ENCODE results near the gene GPR17.

The GPR17 gene

GRCh38 chr2:127650785-127651380 is 4.9 kb downstream of the GPR17 start:
- Histone ChIP-seq H3K27me3 (ENCODE audit: control insufficient read depth, insufficient read depth, low read length) (no peaks in the 10 kb centered on the region), H3K9me3 (ENCODE audit: control insufficient read depth, low read length) (no peaks in the 10 kb centered on the region), H3K36me3 (ENCODE audit: control insufficient read depth, insufficient read depth, low read length) (no peaks in the 10 kb centered on the region), H3K9ac (ENCODE audit: low read length) (no peak overlapping the region), H3K4me3 (ENCODE audit: low read length) (no peak overlapping the region), H3K4me1 (ENCODE audit: control insufficient read depth, insufficient read depth, low read length) (no peaks in the 10 kb centered on the region)

DNA sequence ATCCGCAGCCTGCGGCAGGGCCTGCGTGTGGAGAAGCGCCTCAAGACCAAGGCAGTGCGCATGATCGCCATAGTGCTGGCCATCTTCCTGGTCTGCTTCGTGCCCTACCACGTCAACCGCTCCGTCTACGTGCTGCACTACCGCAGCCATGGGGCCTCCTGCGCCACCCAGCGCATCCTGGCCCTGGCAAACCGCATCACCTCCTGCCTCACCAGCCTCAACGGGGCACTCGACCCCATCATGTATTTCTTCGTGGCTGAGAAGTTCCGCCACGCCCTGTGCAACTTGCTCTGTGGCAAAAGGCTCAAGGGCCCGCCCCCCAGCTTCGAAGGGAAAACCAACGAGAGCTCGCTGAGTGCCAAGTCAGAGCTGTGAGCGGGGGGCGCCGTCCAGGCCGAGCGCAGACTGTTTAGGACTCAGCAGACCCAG is 5.4 kb downstream of the GPR17 start:
- no peak overlapping the region for H3K4me3 ChIP-seq (ENCODE audit: low read length)
- H3K9me3 ChIP-seq (ENCODE audit: control insufficient read depth, low read length) = no peaks in the 10 kb centered on the region
- no peak overlapping the region for H3K9ac ChIP-seq (ENCODE audit: low read length)
- no peaks in the 10 kb centered on the region for H3K27me3 ChIP-seq (ENCODE audit: control insufficient read depth, insufficient read depth, low read length)
- H3K36me3 ChIP-seq (ENCODE audit: control insufficient read depth, insufficient read depth, low read length) = no peaks in the 10 kb centered on the region
- no peaks in the 10 kb centered on the region for H3K4me1 ChIP-seq (ENCODE audit: control insufficient read depth, insufficient read depth, low read length)

DNA sequence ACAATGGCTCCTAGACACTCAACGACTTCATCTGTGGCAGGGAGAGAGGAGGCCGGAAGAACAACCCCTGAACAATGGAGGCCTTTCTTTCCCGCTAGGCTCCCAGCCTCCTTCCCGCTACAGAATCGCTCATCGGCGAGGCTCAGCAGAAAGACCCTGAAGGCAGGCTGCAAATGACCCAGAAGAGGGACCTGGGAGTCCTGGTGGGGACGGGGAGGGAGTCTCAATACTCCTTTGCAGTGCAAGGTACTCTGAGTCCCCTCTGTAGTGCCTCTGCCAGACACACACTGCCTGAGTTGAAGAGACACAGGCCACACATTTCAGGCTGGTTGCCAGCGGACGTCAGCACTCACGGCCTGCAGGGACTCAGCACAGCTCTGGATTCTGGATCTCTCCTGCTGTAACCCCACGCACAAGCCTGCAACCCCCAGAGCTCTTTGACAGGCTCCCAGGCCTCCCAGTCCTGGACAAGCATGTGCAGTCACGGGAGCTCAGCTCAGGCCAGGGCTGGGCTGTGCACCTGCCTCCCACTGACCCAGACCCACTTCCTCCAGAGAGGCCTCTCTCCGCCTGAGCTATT is 6.1 kb downstream of the GPR17 start:
- no peak overlapping the region for H3K9ac ChIP-seq (ENCODE audit: low read length)
- no peaks in the 10 kb centered on the region for H3K4me1 ChIP-seq (ENCODE audit: control insufficient read depth, insufficient read depth, low read length)
- no peaks in the 10 kb centered on the region for H3K27me3 ChIP-seq (ENCODE audit: control insufficient read depth, insufficient read depth, low read length)
- no peaks in the 10 kb centered on the region for H3K9me3 ChIP-seq (ENCODE audit: control insufficient read depth, low read length)
- H3K4me3 ChIP-seq (ENCODE audit: low read length) = no peak overlapping the region
- no peaks in the 10 kb centered on the region for H3K36me3 ChIP-seq (ENCODE audit: control insufficient read depth, insufficient read depth, low read length)

DNA sequence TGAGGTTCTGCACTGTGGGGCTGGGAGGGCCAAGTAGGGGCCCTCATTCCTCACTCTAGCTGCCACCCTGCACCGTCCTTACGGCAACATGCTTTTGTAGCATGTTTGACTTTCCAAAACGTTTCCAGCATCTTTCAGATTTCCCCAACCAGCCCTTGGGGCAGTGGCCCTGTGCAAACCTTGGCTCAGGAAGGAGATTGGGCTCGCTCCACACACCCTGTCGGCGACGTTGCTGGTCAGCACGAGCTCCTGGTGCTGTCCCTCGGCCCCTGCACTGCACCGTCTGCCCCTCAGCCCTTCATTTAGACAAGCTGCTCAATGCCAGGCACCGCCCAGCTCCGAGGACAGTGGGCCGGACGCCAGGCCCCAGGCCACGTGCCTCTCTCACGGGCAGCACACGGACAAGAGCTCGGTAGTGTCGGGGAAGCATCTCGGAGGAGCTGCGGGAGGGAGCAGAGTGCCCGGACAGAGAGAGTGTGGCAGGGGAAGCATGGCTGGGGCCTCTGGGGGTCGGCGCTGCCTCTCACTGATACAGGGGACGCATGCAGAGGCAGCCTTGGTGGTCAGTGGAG is 6.9 kb downstream of the GPR17 start:
- Histone ChIP-seq H3K4me3 (ENCODE audit: low read length) (no peak overlapping the region), H3K4me1 (ENCODE audit: control insufficient read depth, insufficient read depth, low read length) (no peaks in the 10 kb centered on the region), H3K9me3 (ENCODE audit: control insufficient read depth, low read length) (no peaks in the 10 kb centered on the region), H3K36me3 (ENCODE audit: control insufficient read depth, insufficient read depth, low read length) (no peaks in the 10 kb centered on the region), H3K27me3 (ENCODE audit: control insufficient read depth, insufficient read depth, low read length) (no peaks in the 10 kb centered on the region), H3K9ac (ENCODE audit: low read length) (no peak overlapping the region)

GRCh38 chr2:127653421-127654083 is 7.6 kb downstream of the GPR17 start:
- Histone ChIP-seq H3K4me1 (ENCODE audit: control insufficient read depth, insufficient read depth, low read length) (no peaks in the 10 kb centered on the region), H3K9me3 (ENCODE audit: control insufficient read depth, low read length) (no peaks in the 10 kb centered on the region), H3K9ac (ENCODE audit: low read length) (no peak overlapping the region), H3K4me3 (ENCODE audit: low read length) (no peak overlapping the region), H3K36me3 (ENCODE audit: control insufficient read depth, insufficient read depth, low read length) (no peaks in the 10 kb centered on the region), H3K27me3 (ENCODE audit: control insufficient read depth, insufficient read depth, low read length) (no peaks in the 10 kb centered on the region)

GRCh38 chr2:127654084-127654837 is 8.3 kb downstream of the GPR17 start:
- H3K27me3 ChIP-seq (ENCODE audit: control insufficient read depth, insufficient read depth, low read length) = no peaks in the 10 kb centered on the region

GRCh38 chr2:127654838-127655175 is 8.9 kb downstream of the GPR17 start:
- Histone ChIP-seq H3K9ac (ENCODE audit: low read length) (no peak overlapping the region), H3K4me3 (ENCODE audit: low read length) (no peak overlapping the region), H3K9me3 (ENCODE audit: control insufficient read depth, low read length) (no peaks in the 10 kb centered on the region), H3K4me1 (ENCODE audit: control insufficient read depth, insufficient read depth, low read length) (no peaks in the 10 kb centered on the region), H3K36me3 (ENCODE audit: control insufficient read depth, insufficient read depth, low read length) (no peaks in the 10 kb centered on the region), H3K27me3 (ENCODE audit: control insufficient read depth, insufficient read depth, low read length) (no peaks in the 10 kb centered on the region)

More at GRCh38 chr2:127654084-127654837, 8.3 kb downstream of the GPR17 start:
- Histone ChIP-seq H3K4me3 (ENCODE audit: low read length) (no peak overlapping the region), H3K9me3 (ENCODE audit: control insufficient read depth, low read length) (no peaks in the 10 kb centered on the region), H3K36me3 (ENCODE audit: control insufficient read depth, insufficient read depth, low read length) (no peaks in the 10 kb centered on the region), H3K9ac (ENCODE audit: low read length) (no peak overlapping the region), H3K4me1 (ENCODE audit: control insufficient read depth, insufficient read depth, low read length) (no peaks in the 10 kb centered on the region)

GRCh38 chr2:127655209-127656073 is 9.5 kb downstream of the GPR17 start:
- Histone ChIP-seq H3K4me3 (ENCODE audit: low read length) (no peak overlapping the region), H3K27me3 (ENCODE audit: control insufficient read depth, insufficient read depth, low read length) (no peaks in the 10 kb centered on the region), H3K9ac (ENCODE audit: low read length) (no peak overlapping the region), H3K4me1 (ENCODE audit: control insufficient read depth, insufficient read depth, low read length) (no peaks in the 10 kb centered on the region), H3K9me3 (ENCODE audit: control insufficient read depth, low read length) (no peaks in the 10 kb centered on the region), H3K36me3 (ENCODE audit: control insufficient read depth, insufficient read depth, low read length) (no peaks in the 10 kb centered on the region)

- peaks cover under 1% of the 10 kb centered on the region for H3K27me3 ChIP-seq (ENCODE audit: control insufficient read depth, insufficient read depth, low read length)
- no peak overlapping the region for H3K9ac ChIP-seq (ENCODE audit: low read length)
- no peak overlapping the region for H3K4me3 ChIP-seq (ENCODE audit: low read length)
- no peaks in the 10 kb centered on the region for H3K9me3 ChIP-seq (ENCODE audit: control insufficient read depth, low read length)
- H3K36me3 ChIP-seq (ENCODE audit: control insufficient read depth, insufficient read depth, low read length) = no peaks in the 10 kb centered on the region
- H3K4me1 ChIP-seq (ENCODE audit: control insufficient read depth, insufficient read depth, low read length) = no peaks in the 10 kb centered on the region
Measured at GRCh38 chr2:127656569-127657231, 10.7 kb downstream of the GPR17 start.

GRCh38 chr2:127657232-127657595 is 11.3 kb downstream of the GPR17 start:
- H3K36me3 ChIP-seq (ENCODE audit: control insufficient read depth, insufficient read depth, low read length) = no peaks in the 10 kb centered on the region

GRCh38 chr2:127658146-127658545 is 12.2 kb downstream of the GPR17 start:
- H3K9me3 ChIP-seq (ENCODE audit: control insufficient read depth, low read length) = no peaks in the 10 kb centered on the region
- no peak overlapping the region for H3K9ac ChIP-seq (ENCODE audit: low read length)
- H3K4me3 ChIP-seq (ENCODE audit: low read length) = no peak overlapping the region
- no peaks in the 10 kb centered on the region for H3K4me1 ChIP-seq (ENCODE audit: control insufficient read depth, insufficient read depth, low read length)
- no peaks in the 10 kb centered on the region for H3K36me3 ChIP-seq (ENCODE audit: control insufficient read depth, insufficient read depth, low read length)
- H3K27me3 ChIP-seq (ENCODE audit: control insufficient read depth, insufficient read depth, low read length) = peaks cover 9% of the 10 kb centered on the region

More at GRCh38 chr2:127657232-127657595, 11.3 kb downstream of the GPR17 start:
- no peaks in the 10 kb centered on the region for H3K4me1 ChIP-seq (ENCODE audit: control insufficient read depth, insufficient read depth, low read length)
- H3K4me3 ChIP-seq (ENCODE audit: low read length) = no peak overlapping the region
- H3K27me3 ChIP-seq (ENCODE audit: control insufficient read depth, insufficient read depth, low read length) = peaks cover 5% of the 10 kb centered on the region
- no peak overlapping the region for H3K9ac ChIP-seq (ENCODE audit: low read length)
- no peaks in the 10 kb centered on the region for H3K9me3 ChIP-seq (ENCODE audit: control insufficient read depth, low read length)

Measured in mucosa of stomach (tissue), 1 donor.